MM.1S (cell line): ENCODE measurements around the gene SH3RF3.

Experiments used
- DNase-seq: peaks from one replicate; pipeline ENCODE4 v3.0.0-alpha.2; 2015
- H2AFZ ChIP-seq: fragments of 300-600 bp; sonication (generic); 2 replicates; pipeline ENCODE4 v1.6.0; 2016; ENCODE audit warnings: antibody characterized with exemption, low read length
- H3F3A ChIP-seq: fragments of 300-600 bp; sonication (generic); 2 replicates; pipeline ENCODE4 v1.6.1; 2016; ENCODE audit warnings: mild to moderate bottlenecking, antibody characterized with exemption, low read length, moderate library complexity, mixed read lengths; ENCODE audit not compliant: insufficient read depth
- H3K27ac ChIP-seq: fragments of 300-600 bp; sonication (generic); 2 replicates; pipeline ENCODE4 v1.5.1; 2016; ENCODE audit warnings: mild to moderate bottlenecking, low read length
- H3K27me3 ChIP-seq: fragments of 300-600 bp; sonication (generic); replicated peaks from 2 replicates; pipeline ENCODE4 v1.6.0; 2016; ENCODE audit warnings: low read length; ENCODE audit not compliant: insufficient read depth
- H3K36me3 ChIP-seq: fragments of 300-600 bp; sonication (generic); replicated peaks from 2 replicates; pipeline ENCODE4 v1.6.1; 2016; ENCODE audit warnings: mild to moderate bottlenecking, low read length, mixed read lengths; ENCODE audit not compliant: insufficient read depth
- H3K4me1 ChIP-seq: fragments of 300-600 bp; sonication (generic); 2 replicates; pipeline ENCODE4 v1.6.1; 2016; ENCODE audit warnings: low read length, mixed read lengths
- H3K4me2 ChIP-seq: fragments of 300-600 bp; sonication (generic); 2 replicates; pipeline ENCODE4 v1.6.0; 2016; ENCODE audit warnings: low read depth, low read length
- H3K4me3 ChIP-seq: fragments of 300-600 bp; sonication (generic); 2 replicates; pipeline ENCODE4 v1.5.1; 2016; ENCODE audit warnings: low read length, mixed read lengths
- H3K79me2 ChIP-seq: fragments of 300-600 bp; sonication (generic); 2 replicates; pipeline ENCODE4 v1.6.1; 2016; ENCODE audit warnings: mixed run types, low read length, mixed read lengths
- H3K9ac ChIP-seq: fragments of 300-600 bp; sonication (generic); 2 replicates; pipeline ENCODE4 v1.6.1; 2016; ENCODE audit warnings: low read length, mixed read lengths
- H3K9me2 ChIP-seq: fragments of 300-600 bp; sonication (generic); replicated peaks from 2 replicates; pipeline ENCODE4 v1.6.1; 2016; ENCODE audit warnings: mild to moderate bottlenecking, low read length, mixed read lengths; ENCODE audit not compliant: insufficient read depth
- H3K9me3 ChIP-seq: fragments of 300-600 bp; sonication (generic); replicated peaks from 2 replicates; pipeline ENCODE4 v1.6.1; 2016; ENCODE audit warnings: mild to moderate bottlenecking, low read length, mixed read lengths; ENCODE audit not compliant: insufficient read depth
- H4K20me1 ChIP-seq: fragments of 300-600 bp; sonication (generic); 2 replicates; pipeline ENCODE4 v1.6.1; 2016; ENCODE audit warnings: mild to moderate bottlenecking, low read length, moderate library complexity, mixed read lengths; ENCODE audit not compliant: insufficient read depth
- CTCF ChIP-seq: fragments of 300-600 bp; sonication (generic); IDR thresholded peaks from 2 replicates; pipeline ENCODE4 v1.5.1; 2016; ENCODE audit warnings: antibody characterized with exemption, low read length, mixed read lengths
- EZH2 ChIP-seq: fragments of 300-600 bp; sonication (generic); optimal IDR thresholded peaks from 2 replicates; pipeline ENCODE3; 2017; ENCODE audit warnings: low read depth, mild to moderate bottlenecking, antibody characterized with exemption, low read length, mixed read lengths
- EZH2phosphoT487 ChIP-seq: fragments of 300-600 bp; sonication (generic); IDR thresholded peaks from 2 replicates; pipeline ENCODE4 v1.6.1; 2018; ENCODE audit warnings: antibody characterized with exemption, low read length

The SH3RF3 gene

GRCh38 chr2:109128616-109129355 is at the start of gene SH3RF3:
Gene SH3RF3 (plus strand): TSS chr2:109129205.
- no peaks in the 10 kb centered on the region for H3K9me2 ChIP-seq
- peak within 1 kb of the TSS; percentile 79 for H3K9ac ChIP-seq
- no peaks in the 10 kb centered on the region for H3K36me3 ChIP-seq
- peaks cover 18% of the 10 kb centered on the region; the same call in 1 of the 2 replicates for H3K4me1 ChIP-seq
- peak; percentile 52 for DNase-seq
- peak within 1 kb of the TSS; percentile 87 for H2AFZ ChIP-seq
- H3K27me3 ChIP-seq: no peaks in the 10 kb centered on the region
- no peaks in the 10 kb centered on the region for H4K20me1 ChIP-seq
- peaks cover 7% of the 10 kb centered on the region; the same call in 1 of the 2 replicates for H3F3A ChIP-seq
- peak within 1 kb of the TSS; percentile 89 for H3K4me2 ChIP-seq
- H3K4me3 ChIP-seq: peak within 1 kb of the TSS; percentile 90
- H3K79me2 ChIP-seq: peaks cover 53% of the 10 kb centered on the region
- H3K9me3 ChIP-seq: no peaks in the 10 kb centered on the region
- TF ChIP-seq EZH2phosphoT487 (no peak), CTCF (no peak), EZH2 (no peak)
- peak within 1 kb of the TSS; percentile 29; the same call in 1 of the 2 replicates for H3K27ac ChIP-seq

- no peak for TF ChIP-seq EZH2phosphoT487
- no peak for TF ChIP-seq CTCF
- no peak for TF ChIP-seq EZH2
- no peak overlapping the region for H3K27ac ChIP-seq
- H4K20me1 ChIP-seq: no peaks in the 10 kb centered on the region
- no peak overlapping the region for H3K4me2 ChIP-seq
- H3K27me3 ChIP-seq: no peaks in the 10 kb centered on the region
- H3K9me3 ChIP-seq: no peaks in the 10 kb centered on the region
- no peak for DNase-seq
- no peaks in the 10 kb centered on the region for H3K4me1 ChIP-seq
- no peaks in the 10 kb centered on the region for H3K79me2 ChIP-seq
- H2AFZ ChIP-seq: no peak overlapping the region
- no peaks in the 10 kb centered on the region for H3F3A ChIP-seq
- H3K9me2 ChIP-seq: 0 out of 2 replicates have a peak, but pooled peaks cover 3% of the 10 kb centered on the region
- H3K36me3 ChIP-seq: no peaks in the 10 kb centered on the region
- H3K4me3 ChIP-seq: no peak overlapping the region
- H3K9ac ChIP-seq: no peak overlapping the region
Measured at GRCh38 chr2:109079590-109079989, 49.4 kb upstream of the SH3RF3 start.

GRCh38 chr2:109080109-109080508 is 48.9 kb upstream of the SH3RF3 start:
- H3K9me3 ChIP-seq: no peaks in the 10 kb centered on the region
- H3K9me2 ChIP-seq: 0 out of 2 replicates have a peak, but pooled peaks cover 3% of the 10 kb centered on the region
- H3K27me3 ChIP-seq: no peaks in the 10 kb centered on the region
- H3K27ac ChIP-seq: no peak overlapping the region
- no peaks in the 10 kb centered on the region for H3K4me1 ChIP-seq
- no peak for DNase-seq
- no peaks in the 10 kb centered on the region for H3K79me2 ChIP-seq
- H2AFZ ChIP-seq: no peak overlapping the region
- TF ChIP-seq CTCF: no peak
- no peak for TF ChIP-seq EZH2phosphoT487
- no peak for TF ChIP-seq EZH2
- H3F3A ChIP-seq: no peaks in the 10 kb centered on the region
- no peaks in the 10 kb centered on the region for H3K36me3 ChIP-seq
- no peak overlapping the region for H3K9ac ChIP-seq
- no peak overlapping the region for H3K4me2 ChIP-seq
- H4K20me1 ChIP-seq: no peaks in the 10 kb centered on the region
- no peak overlapping the region for H3K4me3 ChIP-seq
